GM21825 (cell line): ENCODE results near the gene TLN1.
A peak's percentile ranks its signal among the peaks of the same experiment; 100 is the strongest.

Experiments
- ATAC-seq: cut with Tn5 transposase; IDR thresholded peaks from one replicate; pipeline ENCODE4 v1.9.1; 2021; ENCODE audit warnings: mild to moderate bottlenecking, moderate library complexity; ENCODE audit not compliant: unreplicated experiment

Gene TLN1

GRCh38 chr9:35666045-35666444, 66.0 kb downstream of the TLN1 start:
- no peak for ATAC-seq

GRCh38 chr9:35665471-35665818, 66.5 kb downstream of the TLN1 start:
- no peak for ATAC-seq

GRCh38 chr9:35664531-35665470, 67.2 kb downstream of the TLN1 start, which contains the start of gene ARHGEF39:
TSS of gene ARHGEF39 (minus strand) at chr9:35665195. CDS start at chr9:35665169, 26 bp downstream.
- ATAC-seq, result peak; percentile 67

- no peak for ATAC-seq
Observed at GRCh38 chr9:35662437-35662836, 69.6 kb downstream of the TLN1 start.

- no peak for ATAC-seq
Observed at GRCh38 chr9:35661756-35662350, 70.1 kb downstream of the TLN1 start.

- no peak for ATAC-seq
Observed at GRCh38 chr9:35660966-35661415, 71.0 kb downstream of the TLN1 start.

GRCh38 chr9:35659340-35659739, 72.7 kb downstream of the TLN1 start:
- no peak for ATAC-seq

GRCh38 chr9:35658968-35659220, 73.1 kb downstream of the TLN1 start:
- ATAC-seq, result no peak

- peak; percentile 48 for ATAC-seq
Observed at GRCh38 chr9:35658137-35658967, 73.6 kb downstream of the TLN1 start, which contains the start of gene CCDC107. TSS of gene CCDC107 (plus strand) at chr9:35658292. CDS start at chr9:35658380, 88 bp downstream.

- ATAC-seq, result peak; percentile 86
Observed at GRCh38 chr9:35657546-35658136, 74.4 kb downstream of the TLN1 start, which contains the start of gene RMRP. TSS of gene RMRP (minus strand) at chr9:35658019.

- ATAC-seq, result no peak
Observed at GRCh38 chr9:35656831-35657545, 75.0 kb downstream of the TLN1 start.

- ATAC-seq, result no peak
Observed at GRCh38 chr9:35656348-35656747, 75.6 kb downstream of the TLN1 start.

GRCh38 chr9:35653611-35654010, 78.4 kb downstream of the TLN1 start:
- ATAC-seq, result no peak

- no peak for ATAC-seq
Observed at GRCh38 chr9:35652829-35653209, 79.2 kb downstream of the TLN1 start.

- ATAC-seq, result no peak
Observed at GRCh38 chr9:35651956-35652828, 79.8 kb downstream of the TLN1 start.

GRCh38 chr9:35650341-35651158, 81.4 kb downstream of the TLN1 start, which contains the start of gene SIT1:
TSS of gene SIT1 (minus strand) at chr9:35650931. CDS start at chr9:35650853, 78 bp downstream.
- no peak for ATAC-seq

GRCh38 chr9:35649431-35650340, 82.3 kb downstream of the TLN1 start:
- ATAC-seq, result no peak
